HepG2 (cell line): ENCODE data around the gene ITLN2. TPM values are rescaled to one million over a fixed set of nuclear protein-coding genes. Genes with fewer than 3 reads are reported as not detected.
A peak's percentile ranks its signal among the peaks of the same experiment; 100 is the strongest.

ENCODE experiments used
- EED ChIP-seq: sonication (generic); formaldehyde crosslinking; IDR thresholded peaks from 2 replicates; pipeline ENCODE4 v1.5.0; 2020; ENCODE audit warnings: mild to moderate bottlenecking, missing genetic modification reagents
- ELF1 ChIP-seq: sonication (generic); formaldehyde crosslinking; IDR thresholded peaks from 2 replicates; pipeline ENCODE4 v1.4.0; 2020; ENCODE audit warnings: missing genetic modification reagents
- ESRRA ChIP-seq: sonication (generic); formaldehyde crosslinking; IDR thresholded peaks from 2 replicates; pipeline ENCODE4 v1.5.1; 2020; ENCODE audit warnings: mild to moderate bottlenecking, low read depth, missing genetic modification reagents
- MAFG ChIP-seq: sonication (generic); formaldehyde crosslinking; IDR thresholded peaks from 2 replicates; pipeline ENCODE4 v1.5.1; 2020; ENCODE audit warnings: mild to moderate bottlenecking, missing genetic modification reagents
- NR2F6 ChIP-seq, 2 experiments: IDR thresholded peaks; 2 replicates each; pipeline ENCODE4 v1.6.1; 2016; ENCODE audit warnings: antibody characterized with exemption in 1 of 2, mild to moderate bottlenecking in 1 of 2
- RARA ChIP-seq: IDR thresholded peaks from 2 replicates; pipeline ENCODE4 v1.6.1; 2016; ENCODE audit warnings: missing genetic modification reagents, missing compliant biosample characterization
- REXO4 ChIP-seq: sonication (generic); formaldehyde crosslinking; IDR thresholded peaks from 2 replicates; pipeline ENCODE4 v1.8.0; 2022; ENCODE audit warnings: missing genetic modification reagents, mild to moderate bottlenecking, borderline replicate concordance
- SIX1 ChIP-seq: sonication (generic); formaldehyde crosslinking; IDR thresholded peaks from 2 replicates; pipeline ENCODE4 v1.4.0; 2020; ENCODE audit warnings: missing genetic modification reagents, borderline replicate concordance
- SMC3 ChIP-seq: IDR thresholded peaks from 2 replicates; pipeline ENCODE4 v1.6.1; 2011; ENCODE audit warnings: low read length, improper control_type of control experiment
- SOX6 ChIP-seq, 2 experiments: fragments of 450-650 bp in 1 of 2; sonication (generic) in 1 of 2; formaldehyde crosslinking in 1 of 2; IDR thresholded peaks; 2 replicates each; pipeline versions ENCODE4 v1.4.0 to v1.6.1; 2017 to 2020; ENCODE audit warnings: antibody characterized with exemption in 1 of 2, mild to moderate bottlenecking in 1 of 2, missing genetic modification reagents in 1 of 2
- XRCC5 ChIP-seq: fragments of 200-400 bp; formaldehyde crosslinking; optimal IDR thresholded peaks from 2 replicates; pipeline ENCODE3; 2017; ENCODE audit warnings: mild to moderate bottlenecking, low read length
- YY1 ChIP-seq: IDR thresholded peaks from 2 replicates; pipeline ENCODE4 v1.6.1; 2011; ENCODE audit warnings: low read length, low read depth, moderate library complexity, mild to moderate bottlenecking; ENCODE audit not compliant: insufficient read depth, insufficient replicate concordance
- ZFP36L1 ChIP-seq: sonication (generic); formaldehyde crosslinking; IDR thresholded peaks from 2 replicates; pipeline ENCODE4 v1.8.0; 2022; ENCODE audit warnings: mild to moderate bottlenecking, missing genetic modification reagents, moderate library complexity
- ZKSCAN8 ChIP-seq: IDR thresholded peaks from 2 replicates; pipeline ENCODE4 v1.6.1; 2016; ENCODE audit warnings: borderline replicate concordance, missing genetic modification reagents, missing compliant biosample characterization
- ZNF24 ChIP-seq: fragments of 450-650 bp; IDR thresholded peaks from 2 replicates; pipeline ENCODE4 v1.6.1; 2017; ENCODE audit warnings: antibody characterized with exemption, mild to moderate bottlenecking
- ZNF331 ChIP-seq: sonication (generic); formaldehyde crosslinking; IDR thresholded peaks from 2 replicates; pipeline ENCODE4 v1.4.0; 2020; ENCODE audit warnings: missing genetic modification reagents
- ZNF580 ChIP-seq: IDR thresholded peaks from 2 replicates; pipeline ENCODE4 v1.6.1; 2016; ENCODE audit warnings: low read depth, borderline replicate concordance
- ZNF629 ChIP-seq: sonication (generic); formaldehyde crosslinking; conservative IDR thresholded peaks from 2 replicates; pipeline ENCODE4 v1.5.0; 2020; ENCODE audit warnings: missing genetic modification reagents
- ZNF772 ChIP-seq: sonication (generic); formaldehyde crosslinking; IDR thresholded peaks from 2 replicates; pipeline ENCODE4 v1.5.0; 2020; ENCODE audit warnings: mild to moderate bottlenecking, missing genetic modification reagents
- ZSCAN25 ChIP-seq: sonication (generic); formaldehyde crosslinking; IDR thresholded peaks from 2 replicates; pipeline ENCODE4 v1.8.0; 2022; ENCODE audit warnings: mild to moderate bottlenecking, missing genetic modification reagents
- polyA plus RNA-seq, 8 experiments: library from polyadenylated mRNA; depleted of rRNA in 3 of 8; stranded (reverse) in 7 of 8; unstranded in 1 of 8; fragments of >200 nt; fragmentation: Illumina TruSeq in 4 of 8; extraction: Trizol in 4 of 8; gene quantifications; 2 replicates each; pipeline versions ENCODE4 v1.2.1 to v1.2.3, GENCODE V29; 2011 to 2016; ENCODE audit warnings: low read depth in 4 of 8, missing spikeins in 1 of 8, mixed read lengths in 1 of 8; ENCODE audit not compliant: insufficient read depth in 1 of 8
- total RNA-seq, 5 experiments: library from RNA; depleted of rRNA; stranded (reverse); fragments of >200 nt; fragmentation: Illumina TruSeq; extraction: Trizol; gene quantifications; 2 replicates each; pipeline ENCODE4 v1.2.3, GENCODE V29; 2016; ENCODE audit warnings: low read depth in 1 of 5
- TF ChIP-seq, protein P1 (sequence below): sonication (generic); formaldehyde crosslinking; IDR thresholded peaks from 2 replicates; pipeline ENCODE4 v1.5.0; 2020; ENCODE audit warnings: mild to moderate bottlenecking, missing genetic modification reagents, moderate library complexity
- TF ChIP-seq, protein P2 (sequence below): IDR thresholded peaks from 2 replicates; pipeline ENCODE4 v1.6.1; 2012; ENCODE audit warnings: inconsistent platforms

The ITLN2 gene
- total and polyA plus RNA-seq, 2 of the 13 experiments (the other 11 are each of a cell fraction or from before 2014, with no cell fraction given) = not detected

DNA sequence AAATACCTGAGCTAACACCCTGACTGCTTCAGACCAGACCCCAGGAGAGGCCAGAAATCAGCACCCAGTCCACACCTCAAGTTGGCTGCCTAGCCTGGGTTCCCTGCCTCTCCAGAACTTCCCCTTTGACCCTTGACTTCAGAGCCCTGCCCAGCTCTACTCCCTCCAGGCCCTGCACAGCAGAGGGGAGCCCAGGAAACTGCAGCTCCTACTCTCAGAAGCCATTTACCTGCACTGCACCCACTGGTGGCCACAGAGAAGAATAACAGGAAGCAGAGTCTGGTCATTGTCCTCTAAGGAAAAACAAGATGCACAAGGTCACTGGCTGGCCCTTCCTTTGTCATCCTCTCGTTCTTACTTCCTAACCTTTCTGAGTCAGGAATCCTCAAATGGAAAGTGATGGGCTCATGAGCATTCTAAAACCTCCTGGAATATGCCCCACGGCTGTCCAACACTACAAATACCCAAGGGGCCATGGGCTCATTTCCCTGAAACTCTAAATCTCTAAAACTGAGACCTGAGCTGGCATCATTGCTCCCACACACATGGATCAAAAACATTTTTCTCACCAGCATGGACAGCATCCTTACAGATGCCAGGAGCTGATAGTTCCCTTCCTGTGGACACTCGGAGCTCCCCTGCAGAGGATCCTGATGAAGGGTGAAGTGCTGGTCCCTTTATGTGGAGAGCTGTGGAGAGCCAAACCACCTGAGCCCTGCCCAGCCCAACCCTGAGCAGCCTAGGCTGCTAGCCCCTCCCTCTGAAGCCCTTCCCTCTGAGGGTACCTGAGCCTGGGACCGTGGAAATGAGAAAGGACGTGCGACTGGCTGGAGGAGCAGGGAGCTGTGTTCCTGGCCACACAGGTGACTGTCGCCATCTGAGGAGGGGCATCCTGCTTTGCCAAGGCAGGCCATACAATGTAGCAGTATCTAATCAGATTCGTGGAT is at the start of gene ITLN2 (continued):
- TF ChIP-seq, protein P1, sequence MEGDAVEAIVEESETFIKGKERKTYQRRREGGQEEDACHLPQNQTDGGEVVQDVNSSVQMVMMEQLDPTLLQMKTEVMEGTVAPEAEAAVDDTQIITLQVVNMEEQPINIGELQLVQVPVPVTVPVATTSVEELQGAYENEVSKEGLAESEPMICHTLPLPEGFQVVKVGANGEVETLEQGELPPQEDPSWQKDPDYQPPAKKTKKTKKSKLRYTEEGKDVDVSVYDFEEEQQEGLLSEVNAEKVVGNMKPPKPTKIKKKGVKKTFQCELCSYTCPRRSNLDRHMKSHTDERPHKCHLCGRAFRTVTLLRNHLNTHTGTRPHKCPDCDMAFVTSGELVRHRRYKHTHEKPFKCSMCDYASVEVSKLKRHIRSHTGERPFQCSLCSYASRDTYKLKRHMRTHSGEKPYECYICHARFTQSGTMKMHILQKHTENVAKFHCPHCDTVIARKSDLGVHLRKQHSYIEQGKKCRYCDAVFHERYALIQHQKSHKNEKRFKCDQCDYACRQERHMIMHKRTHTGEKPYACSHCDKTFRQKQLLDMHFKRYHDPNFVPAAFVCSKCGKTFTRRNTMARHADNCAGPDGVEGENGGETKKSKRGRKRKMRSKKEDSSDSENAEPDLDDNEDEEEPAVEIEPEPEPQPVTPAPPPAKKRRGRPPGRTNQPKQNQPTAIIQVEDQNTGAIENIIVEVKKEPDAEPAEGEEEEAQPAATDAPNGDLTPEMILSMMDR (CRISPR knock-in tag) = peak; percentile 82
- 0 out of 2 replicates have a peak, but pooled peaks have one; percentile 47 for TF ChIP-seq ESRRA
- TF ChIP-seq, protein P2, sequence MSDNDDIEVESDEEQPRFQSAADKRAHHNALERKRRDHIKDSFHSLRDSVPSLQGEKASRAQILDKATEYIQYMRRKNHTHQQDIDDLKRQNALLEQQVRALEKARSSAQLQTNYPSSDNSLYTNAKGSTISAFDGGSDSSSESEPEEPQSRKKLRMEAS = no peak
- no peak for TF ChIP-seq ZNF629 (CRISPR knock-in tag)
- no peak for TF ChIP-seq NR2F6 (IDR thresholded peaks at IDR 0.05)
- 0 out of 2 replicates have a peak, but pooled peaks have one; percentile 27 for TF ChIP-seq NR2F6 (CRISPR knock-in tag; IDR thresholded peaks at IDR 0.05)
- no peak for TF ChIP-seq ZNF580 (CRISPR knock-in tag)
- TF ChIP-seq EED (CRISPR knock-in tag) = no peak
- TF ChIP-seq SOX6 (IDR thresholded peaks at IDR 0.05) = no peak
- peak; percentile 45; the same call in 1 of the 2 replicates for TF ChIP-seq SOX6 (CRISPR knock-in tag; IDR thresholded peaks at IDR 0.05)
- no peak for TF ChIP-seq REXO4 (CRISPR knock-in tag)
- no peak for TF ChIP-seq MAFG (CRISPR knock-in tag)
- no peak for TF ChIP-seq ZSCAN25 (CRISPR knock-in tag)
- TF ChIP-seq XRCC5 = peak; percentile 43
- no peak for TF ChIP-seq RARA
- no peak for TF ChIP-seq ZKSCAN8 (CRISPR knock-in tag)
- TF ChIP-seq ZFP36L1 (CRISPR knock-in tag) = no peak
- 0 out of 2 replicates have a peak, but pooled peaks have one; percentile 52 for TF ChIP-seq ZNF772 (CRISPR knock-in tag)
- peak; percentile 81 for TF ChIP-seq SMC3
- 0 out of 2 replicates have a peak, but pooled peaks have one; percentile 8 for TF ChIP-seq ZNF331 (CRISPR knock-in tag)
- no peak for TF ChIP-seq SIX1 (CRISPR knock-in tag)
- no peak for TF ChIP-seq YY1
- peak; percentile 73 for TF ChIP-seq ELF1
- no peak for TF ChIP-seq ZNF24
